Measurements from ENCODE around the gene GTF3C5.
"Not testable (repeated sequence)": the region's sequence is repeated elsewhere in the genome, so short reads cannot be mapped to it uniquely, and the experiment has no call there.

GTF3C5 gene

DNA sequence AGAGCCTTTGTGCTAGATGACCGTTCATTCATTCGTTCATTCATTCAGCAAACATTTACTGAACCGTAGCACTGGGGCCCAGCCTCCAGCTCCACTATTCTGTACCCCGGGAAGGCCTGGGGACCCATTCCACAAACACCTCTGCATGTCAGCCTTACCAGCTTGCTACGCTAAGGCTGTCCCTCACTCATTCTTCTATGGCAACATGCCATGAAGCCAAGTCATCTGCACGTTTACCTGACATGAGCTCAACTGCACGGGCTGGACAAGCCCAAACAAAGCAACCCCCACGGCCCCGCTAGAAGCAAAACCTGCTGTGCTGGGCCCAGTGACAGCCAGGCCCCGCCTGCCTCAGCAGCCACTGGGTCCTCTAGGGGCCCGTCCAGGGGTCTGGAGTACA lies 37.0 kb downstream of the GTF3C5 start:
- no peak for TF ChIP-seq CTCF (IDR thresholded peaks at IDR 0.05; ENCODE audit: low read depth, low read length)
- H3K4me3 ChIP-seq (ENCODE audit: low read depth, low read length): no peak overlapping the region

GRCh38 chr9:133068431-133068830 lies 37.6 kb downstream of the GTF3C5 start:
- H3K4me3 ChIP-seq (ENCODE audit: low read depth, low read length): not testable (repeated sequence)

GRCh38 chr9:133070500-133070961 lies 39.7 kb downstream of the GTF3C5 start:
- not testable (repeated sequence) for H3K4me3 ChIP-seq (ENCODE audit: low read depth, low read length)

DNA sequence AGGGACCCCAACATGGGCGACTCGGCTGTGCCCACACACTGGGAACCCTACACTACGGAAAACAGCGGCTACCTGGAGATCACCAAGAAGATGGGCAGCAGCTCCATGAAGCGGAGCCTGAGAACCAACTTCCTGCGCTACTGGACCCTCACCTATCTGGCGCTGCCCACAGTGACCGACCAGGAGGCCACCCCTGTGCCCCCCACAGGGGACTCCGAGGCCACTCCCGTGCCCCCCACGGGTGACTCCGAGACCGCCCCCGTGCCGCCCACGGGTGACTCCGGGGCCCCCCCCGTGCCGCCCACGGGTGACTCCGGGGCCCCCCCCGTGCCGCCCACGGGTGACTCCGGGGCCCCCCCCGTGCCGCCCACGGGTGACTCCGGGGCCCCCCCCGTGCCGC lies 40.2 kb downstream of the GTF3C5 start:
- not testable (repeated sequence) for H3K4me3 ChIP-seq (ENCODE audit: low read depth, low read length)

- no peak for TF ChIP-seq CTCF (IDR thresholded peaks at IDR 0.05; ENCODE audit: low read depth, low read length)
- H3K4me3 ChIP-seq (ENCODE audit: low read depth, low read length): no peak overlapping the region
Observed at GRCh38 chr9:133071484-133072150, 40.8 kb downstream of the GTF3C5 start.

DNA sequence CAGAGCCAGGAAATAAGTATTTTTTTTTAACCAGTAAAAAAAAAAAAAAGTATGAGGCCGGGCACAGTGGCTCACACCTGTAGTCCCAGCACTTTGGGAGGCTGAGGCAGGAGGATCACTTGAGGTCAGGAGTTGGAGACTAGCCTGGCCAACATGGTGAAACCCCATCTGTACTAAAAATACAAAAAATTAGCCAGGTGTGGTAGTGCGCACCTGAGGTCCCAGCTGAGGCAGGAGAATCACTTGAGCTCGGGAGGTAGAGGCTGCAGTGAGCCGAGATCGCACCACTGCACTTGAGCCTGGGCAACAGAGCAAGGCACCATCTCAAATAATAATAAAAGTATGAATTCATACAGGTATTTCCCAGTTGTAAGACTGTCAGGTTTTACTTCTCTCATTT lies 41.4 kb downstream of the GTF3C5 start:
- H3K4me3 ChIP-seq (ENCODE audit: low read depth, low read length): not testable (repeated sequence)

- TF ChIP-seq CTCF (IDR thresholded peaks at IDR 0.05; ENCODE audit: low read depth, low read length): no peak
- H3K4me3 ChIP-seq (ENCODE audit: low read depth, low read length): no peak overlapping the region
Observed at GRCh38 chr9:133073086-133074014, 42.6 kb downstream of the GTF3C5 start.

DNA sequence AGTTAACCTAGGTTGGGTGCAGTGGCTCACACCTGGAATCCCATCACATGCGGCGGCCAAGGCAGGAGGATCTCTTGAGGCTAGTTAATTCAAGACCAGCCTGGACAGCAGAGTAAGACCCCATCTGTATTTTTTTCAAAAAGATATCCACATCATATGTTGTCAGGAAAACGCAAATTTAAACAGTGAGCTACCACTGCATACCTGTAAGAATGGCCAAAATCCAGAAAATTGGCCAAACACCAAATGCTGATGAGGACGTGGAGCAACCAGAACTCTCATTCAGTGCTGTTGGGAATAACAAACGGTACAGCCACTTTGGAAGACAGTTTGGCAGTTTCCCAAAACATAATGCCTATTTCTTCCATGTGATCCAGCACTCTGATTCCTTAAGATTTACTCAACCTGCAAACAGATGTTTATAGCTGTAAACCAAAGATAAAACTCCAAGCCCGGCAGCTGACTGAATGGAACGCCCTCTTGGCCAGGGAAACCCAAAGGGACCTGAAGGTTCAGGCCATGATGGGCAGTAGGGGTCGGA lies 43.4 kb downstream of the GTF3C5 start:
- TF ChIP-seq CTCF (IDR thresholded peaks at IDR 0.05; ENCODE audit: low read depth, low read length): no peak
- H3K4me3 ChIP-seq (ENCODE audit: low read depth, low read length): no peak overlapping the region

- no peak overlapping the region for H3K4me3 ChIP-seq (ENCODE audit: low read depth, low read length)
- TF ChIP-seq CTCF (IDR thresholded peaks at IDR 0.05; ENCODE audit: low read depth, low read length): no peak
Observed at GRCh38 chr9:133075925-133076630, 45.3 kb downstream of the GTF3C5 start.

All from WI38 (cell line).